Mononuclear cell (primary cell): Measurements from ENCODE around the gene FAM78B. TPM values are rescaled to one million over a fixed set of nuclear protein-coding genes. Genes with fewer than 3 reads are reported as not detected.

Experiments used
- H3K27me3 ChIP-seq: 2 replicates; pipeline ENCODE4 v1.6.0; 2011; ENCODE audit warnings: low read length, control low read depth; ENCODE audit not compliant: insufficient read depth
- H3K4me1 ChIP-seq: 2 replicates; pipeline ENCODE4 v1.5.1; 2011; ENCODE audit warnings: mild to moderate bottlenecking, low read length, control low read depth; ENCODE audit not compliant: insufficient read depth
- H3K4me3 ChIP-seq: 2 replicates; pipeline ENCODE4 v1.5.1; 2011; ENCODE audit warnings: mild to moderate bottlenecking, low read length, moderate library complexity
- H3K9me3 ChIP-seq: 2 replicates; pipeline ENCODE4 v1.5.1; 2011; ENCODE audit warnings: low read depth, mild to moderate bottlenecking, control low read depth, low read length
- total RNA-seq: library from RNA; depleted of rRNA; stranded (reverse); fragments of >200 nt; gene quantifications from one replicate; pipeline ENCODE4 v1.2.3, GENCODE V29; 2012

Gene FAM78B
- total RNA-seq, 1 donor: 0.10 TPM

DNA sequence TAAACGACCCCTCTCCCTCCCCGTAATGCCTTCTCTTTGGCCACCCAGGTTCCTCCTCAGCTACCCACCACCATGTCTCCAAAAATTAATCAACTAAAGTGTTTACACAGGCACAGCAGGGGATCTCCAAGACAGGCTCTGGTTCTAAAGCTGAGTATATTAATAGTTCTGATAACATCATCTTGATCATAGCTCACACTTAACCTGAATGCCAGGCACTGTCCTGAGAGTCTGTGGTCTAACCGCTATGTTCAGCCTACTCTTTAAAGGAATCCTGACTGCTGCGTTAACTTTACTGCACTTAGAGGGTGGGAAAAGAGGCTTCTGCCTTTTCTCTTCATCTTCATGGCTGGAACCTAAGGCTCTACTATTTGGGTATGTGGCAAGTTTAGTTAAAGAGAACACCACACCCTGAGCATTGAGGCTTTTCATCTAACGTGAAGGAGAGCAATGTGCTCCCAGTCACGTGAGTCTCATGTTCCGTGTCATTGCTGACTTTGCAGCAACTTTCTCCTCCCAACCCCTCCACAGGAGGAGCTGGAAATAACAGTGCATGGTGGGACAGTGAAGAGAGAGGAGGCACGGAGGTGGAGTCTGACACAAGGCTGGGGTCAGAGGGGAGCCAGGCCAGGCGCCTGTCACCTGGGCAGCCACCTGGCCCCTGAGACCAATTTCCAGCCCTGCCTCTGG lies 86.4 kb downstream of the FAM78B start:
- Histone ChIP-seq H3K9me3 (no peaks in the 10 kb centered on the region), H3K4me3 (no peak overlapping the region), H3K27me3 (no peaks in the 10 kb centered on the region), H3K4me1 (no peaks in the 10 kb centered on the region)

DNA sequence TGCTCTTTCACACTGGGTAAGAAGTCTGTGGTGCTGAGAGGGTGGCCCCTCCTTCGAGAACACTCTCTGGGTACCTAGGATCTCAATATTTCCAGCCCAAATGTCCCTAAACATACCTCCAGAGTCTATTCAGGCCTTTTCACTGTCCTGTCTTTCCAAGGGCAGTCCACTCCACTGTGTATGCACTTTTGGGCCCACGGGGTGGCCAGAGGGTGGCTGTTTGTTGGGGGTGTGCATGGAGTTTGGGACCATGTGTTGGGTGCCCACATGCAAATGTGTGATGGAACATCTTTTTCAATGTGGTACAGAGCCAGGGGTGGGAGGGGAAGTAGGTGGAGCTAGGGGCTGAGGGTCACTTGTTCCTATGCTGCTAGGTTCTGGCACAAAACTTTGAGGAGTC lies 87.5 kb downstream of the FAM78B start:
- Histone ChIP-seq H3K4me3 (no peak overlapping the region), H3K9me3 (no peaks in the 10 kb centered on the region)

DNA sequence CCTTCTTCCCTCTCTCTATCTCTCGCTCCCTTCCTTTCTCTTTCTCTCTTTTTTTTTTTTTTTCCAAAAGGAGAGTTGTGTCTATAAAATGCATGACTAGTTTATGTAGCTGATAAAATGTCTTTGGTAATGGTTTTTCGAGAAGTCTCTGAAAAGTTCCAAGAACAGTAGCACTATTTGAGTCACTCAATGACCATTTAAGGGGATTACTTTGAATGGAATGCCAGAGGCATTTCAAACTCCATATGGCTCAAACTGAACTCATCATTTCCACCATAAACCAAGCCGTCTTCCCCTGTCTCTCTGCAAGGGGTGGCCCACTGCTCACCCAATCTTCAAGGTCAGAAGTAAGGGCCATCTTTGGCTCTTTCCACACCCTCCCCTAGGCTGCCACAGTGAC lies 93.3 kb downstream of the FAM78B start:
- Histone ChIP-seq H3K27me3 (no peaks in the 10 kb centered on the region), H3K4me1 (no peaks in the 10 kb centered on the region), H3K9me3 (no peaks in the 10 kb centered on the region), H3K4me3 (no peak overlapping the region)

More for the DNA sequence above, 87.5 kb downstream of the FAM78B start:
- Histone ChIP-seq H3K4me1 (no peaks in the 10 kb centered on the region), H3K27me3 (no peaks in the 10 kb centered on the region)

DNA sequence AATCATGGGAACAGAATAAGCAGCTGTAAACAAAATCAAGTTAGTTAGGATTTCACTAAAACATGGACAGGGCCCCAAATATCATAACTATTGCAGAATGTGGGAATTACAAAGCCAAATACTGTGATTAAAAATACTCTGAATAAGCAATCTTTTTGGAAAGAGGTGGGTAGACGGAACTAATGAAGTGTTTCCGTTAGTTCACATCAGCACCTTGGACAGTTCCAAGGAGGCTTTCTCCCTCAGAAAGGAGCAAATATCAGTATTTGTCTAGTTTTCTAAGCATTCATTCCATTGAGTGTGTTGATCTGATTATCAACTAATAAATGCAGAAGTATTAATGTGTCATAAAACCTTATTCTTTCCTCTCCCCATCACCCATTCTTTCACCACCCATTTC lies 97.4 kb downstream of the FAM78B start:
- Histone ChIP-seq H3K27me3 (no peaks in the 10 kb centered on the region), H3K9me3 (no peaks in the 10 kb centered on the region), H3K4me1 (no peaks in the 10 kb centered on the region), H3K4me3 (no peak overlapping the region)

DNA sequence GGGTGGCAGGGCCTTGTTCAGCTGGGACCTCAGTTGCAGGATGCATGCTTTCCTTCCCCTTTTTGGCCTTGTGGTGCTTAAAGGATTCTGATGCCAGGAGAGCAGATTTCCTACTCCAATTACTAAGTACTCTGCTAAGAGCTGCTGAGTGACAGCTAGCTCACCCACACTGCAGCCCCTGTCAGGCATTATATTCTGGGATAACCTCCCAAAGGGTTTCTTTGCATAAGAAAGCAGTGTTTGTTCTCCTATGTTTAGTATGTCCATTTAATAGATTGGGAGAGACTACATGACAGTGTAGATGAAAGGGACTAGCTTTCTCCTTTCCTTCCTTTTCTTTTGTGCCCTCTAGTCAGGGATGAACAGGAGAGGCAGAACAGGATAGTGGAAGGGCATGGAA lies 100.7 kb downstream of the FAM78B start:
- no peaks in the 10 kb centered on the region for H3K9me3 ChIP-seq
- H3K4me1 ChIP-seq: no peaks in the 10 kb centered on the region
- H3K4me3 ChIP-seq: no peak overlapping the region
- H3K27me3 ChIP-seq: no peaks in the 10 kb centered on the region

DNA sequence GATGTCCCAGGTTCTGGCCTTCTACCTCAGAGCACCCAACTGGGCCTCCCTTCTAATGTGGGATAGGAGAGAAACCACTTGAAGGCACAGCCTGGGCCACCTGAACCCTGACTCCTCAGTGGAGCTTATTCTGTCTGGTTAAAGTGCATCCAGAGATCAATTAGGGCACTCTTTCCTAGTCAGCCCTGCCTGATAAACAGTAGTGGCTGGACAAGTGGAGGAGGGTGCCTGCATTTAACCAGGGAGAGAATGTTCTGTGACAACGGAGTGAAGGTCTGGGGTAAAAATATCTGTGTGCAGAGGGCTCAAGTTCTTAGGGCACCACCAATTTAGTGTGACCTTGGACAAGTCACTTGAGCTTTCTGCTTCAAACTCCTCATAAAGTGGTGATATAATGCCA lies 101.8 kb downstream of the FAM78B start:
- H3K4me3 ChIP-seq: no peak overlapping the region
- H3K9me3 ChIP-seq: no peaks in the 10 kb centered on the region
- no peaks in the 10 kb centered on the region for H3K27me3 ChIP-seq
- H3K4me1 ChIP-seq: no peaks in the 10 kb centered on the region

DNA sequence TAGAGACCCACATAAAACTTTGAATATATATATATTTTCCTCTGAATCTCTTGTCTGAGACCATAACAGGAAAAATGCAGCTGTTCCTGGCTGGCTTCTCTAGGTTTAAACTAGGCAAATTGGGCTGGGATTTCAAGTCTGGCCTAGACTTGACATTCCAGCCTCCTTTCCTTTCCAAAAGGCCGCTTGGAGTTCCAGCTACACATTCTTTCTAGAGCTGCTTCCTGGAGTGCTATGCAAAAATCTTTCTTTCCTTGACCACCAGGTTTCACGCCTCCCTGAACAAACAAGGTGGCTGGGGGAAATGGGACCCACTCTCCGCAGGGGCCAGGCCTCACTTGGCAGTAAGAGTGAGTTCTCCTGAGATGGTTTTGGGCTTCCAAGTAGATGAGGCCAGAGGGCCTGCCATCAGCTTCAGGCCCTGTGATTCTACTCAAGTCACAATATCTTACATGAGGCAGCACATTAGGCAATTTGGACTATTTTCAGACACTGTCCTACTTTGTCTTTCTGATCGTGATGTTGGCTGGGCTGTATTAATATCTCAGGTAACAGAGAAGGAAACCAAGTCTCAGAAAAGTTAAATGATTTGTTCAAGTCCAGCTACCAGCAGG lies 102.4 kb downstream of the FAM78B start:
- Histone ChIP-seq H3K27me3 (no peaks in the 10 kb centered on the region), H3K9me3 (no peaks in the 10 kb centered on the region), H3K4me3 (no peak overlapping the region), H3K4me1 (no peaks in the 10 kb centered on the region)

DNA sequence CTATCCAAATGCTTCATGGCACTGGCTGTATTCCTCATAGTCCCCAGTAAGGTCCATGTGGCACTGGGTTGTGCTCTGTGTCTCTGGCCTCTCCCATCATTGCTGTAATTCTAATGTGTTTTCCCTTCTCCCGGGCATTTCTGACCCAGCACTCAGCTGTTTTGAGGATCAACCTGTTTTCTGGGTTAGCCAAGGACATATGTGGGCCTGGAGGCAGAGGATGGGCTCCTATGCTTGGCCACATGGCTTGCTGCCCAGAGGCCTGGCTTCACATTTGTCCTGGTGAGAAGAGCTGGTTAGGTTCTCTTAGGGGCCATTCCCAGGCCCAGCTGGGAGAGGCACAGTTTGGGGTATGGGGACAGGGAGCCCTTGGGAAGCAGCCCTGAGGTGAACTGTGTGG lies 103.1 kb downstream of the FAM78B start:
- Histone ChIP-seq H3K4me1 (no peaks in the 10 kb centered on the region), H3K9me3 (no peaks in the 10 kb centered on the region)

DNA sequence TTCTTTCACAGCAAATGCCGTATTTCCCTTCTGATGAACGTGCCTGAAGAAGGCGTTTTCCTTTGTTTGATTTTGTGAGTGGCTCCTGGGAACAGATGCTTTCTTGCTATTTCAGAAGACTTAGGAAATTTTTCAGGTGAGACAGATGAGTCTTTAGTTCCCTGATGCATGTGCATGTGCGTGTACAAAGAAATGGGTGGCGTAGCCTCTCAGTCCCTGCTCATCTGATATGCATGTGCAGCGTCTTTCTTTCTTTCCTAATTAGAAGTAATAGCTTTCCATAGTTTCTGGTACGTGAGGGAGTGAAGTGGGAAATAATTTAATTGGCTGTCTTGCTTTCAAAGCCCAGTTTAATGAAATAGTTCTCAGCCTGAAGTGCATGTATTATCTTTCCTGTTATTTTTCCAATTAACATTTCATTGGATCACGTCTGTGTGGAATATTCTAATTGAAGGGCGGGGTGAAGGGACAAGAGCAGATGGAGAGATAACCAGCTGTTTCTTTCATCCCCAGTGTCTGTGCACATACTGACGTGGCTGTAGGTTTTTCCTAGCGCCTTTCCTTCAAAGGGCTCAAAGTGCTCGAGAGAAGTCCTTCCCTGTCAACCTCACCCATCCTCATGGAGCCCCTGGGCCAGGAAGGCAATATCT lies 104.3 kb downstream of the FAM78B start:
- no peak overlapping the region for H3K4me3 ChIP-seq
- no peaks in the 10 kb centered on the region for H3K27me3 ChIP-seq
- no peaks in the 10 kb centered on the region for H3K9me3 ChIP-seq
- no peaks in the 10 kb centered on the region for H3K4me1 ChIP-seq

More for the DNA sequence above, 103.1 kb downstream of the FAM78B start:
- H3K27me3 ChIP-seq: no peaks in the 10 kb centered on the region
- H3K4me3 ChIP-seq: no peak overlapping the region

DNA sequence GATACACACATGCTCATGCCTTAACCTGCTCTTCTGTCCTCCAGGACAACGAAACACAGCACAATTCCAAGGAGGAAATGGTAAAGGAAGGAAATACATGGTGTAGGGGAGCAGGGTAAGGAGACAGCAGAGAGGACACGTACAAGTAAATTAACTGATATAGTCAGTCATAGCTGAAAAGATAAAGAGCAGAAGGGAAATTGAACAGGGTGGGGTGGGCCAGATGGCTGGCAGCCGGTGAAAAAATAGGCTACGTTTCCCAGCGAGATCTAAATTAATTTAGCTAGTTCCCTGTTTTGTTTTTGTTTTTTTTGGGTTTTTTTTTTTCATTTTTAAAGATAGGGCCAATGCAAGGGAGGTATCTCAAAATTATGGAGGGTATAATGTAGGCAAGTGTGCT lies 109.2 kb downstream of the FAM78B start:
- Histone ChIP-seq H3K9me3 (no peaks in the 10 kb centered on the region), H3K4me1 (no peaks in the 10 kb centered on the region), H3K27me3 (no peaks in the 10 kb centered on the region), H3K4me3 (no peak overlapping the region)

DNA sequence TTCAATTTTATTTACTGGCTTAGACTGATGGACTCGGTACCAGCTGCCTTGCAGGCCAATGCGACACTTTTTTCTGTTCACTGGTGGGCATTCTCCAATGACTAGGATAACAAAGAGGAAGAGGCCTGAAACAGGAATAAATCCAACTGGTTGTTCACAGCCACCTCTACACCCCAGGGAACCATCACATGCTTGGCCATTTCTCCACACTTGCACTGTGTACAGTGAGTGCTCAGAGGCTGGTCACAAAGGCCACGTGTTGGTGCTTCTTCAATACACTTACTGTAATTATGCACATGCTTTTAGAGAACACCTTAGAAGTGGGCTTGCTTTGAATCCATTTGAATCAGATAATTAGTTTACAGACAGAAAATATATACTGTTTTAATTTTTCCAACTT lies 113.4 kb downstream of the FAM78B start:
- Histone ChIP-seq H3K4me1 (no peaks in the 10 kb centered on the region), H3K9me3 (no peaks in the 10 kb centered on the region), H3K27me3 (no peaks in the 10 kb centered on the region), H3K4me3 (no peak overlapping the region)

DNA sequence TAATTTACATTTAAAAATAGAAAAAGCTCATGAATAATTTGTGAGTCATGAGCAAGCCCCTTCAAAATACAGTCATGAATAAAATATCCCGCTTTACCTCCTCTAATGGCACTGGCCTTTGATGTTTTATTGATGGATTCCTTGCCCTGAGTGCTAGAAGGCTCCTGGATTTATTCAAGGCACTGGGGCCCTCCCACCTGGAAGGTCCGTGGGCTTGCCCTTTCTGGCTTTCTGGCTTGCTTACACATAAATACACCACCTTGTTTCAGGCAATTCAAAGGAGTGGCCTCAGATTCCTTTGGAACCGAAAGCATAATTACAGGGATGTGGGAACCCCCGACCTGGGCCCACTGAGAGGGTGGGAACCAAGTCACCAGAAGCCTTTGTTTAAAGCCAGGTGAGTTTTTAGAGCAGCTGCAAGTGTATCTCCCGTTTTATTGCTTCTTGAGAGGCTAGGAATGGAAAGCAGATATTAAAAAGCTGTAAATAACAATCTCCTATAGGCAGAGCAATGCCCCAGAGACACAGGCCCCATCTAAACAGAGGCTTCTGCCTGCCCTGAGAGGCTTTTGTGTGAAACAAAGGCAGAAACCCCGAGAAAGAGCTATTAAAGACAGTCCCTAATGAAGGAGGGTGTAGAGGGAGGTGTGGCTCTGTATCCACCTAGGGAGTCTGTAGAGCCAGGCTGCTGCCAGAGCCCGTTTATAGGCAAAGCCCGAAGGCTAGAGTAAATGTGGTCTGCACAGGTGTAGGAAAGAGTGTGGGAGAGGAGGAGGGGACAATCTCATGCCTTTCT lies 126.4 kb downstream of the FAM78B start:
- Histone ChIP-seq H3K4me1 (no peaks in the 10 kb centered on the region), H3K9me3 (no peaks in the 10 kb centered on the region), H3K4me3 (no peak overlapping the region), H3K27me3 (no peaks in the 10 kb centered on the region)

DNA sequence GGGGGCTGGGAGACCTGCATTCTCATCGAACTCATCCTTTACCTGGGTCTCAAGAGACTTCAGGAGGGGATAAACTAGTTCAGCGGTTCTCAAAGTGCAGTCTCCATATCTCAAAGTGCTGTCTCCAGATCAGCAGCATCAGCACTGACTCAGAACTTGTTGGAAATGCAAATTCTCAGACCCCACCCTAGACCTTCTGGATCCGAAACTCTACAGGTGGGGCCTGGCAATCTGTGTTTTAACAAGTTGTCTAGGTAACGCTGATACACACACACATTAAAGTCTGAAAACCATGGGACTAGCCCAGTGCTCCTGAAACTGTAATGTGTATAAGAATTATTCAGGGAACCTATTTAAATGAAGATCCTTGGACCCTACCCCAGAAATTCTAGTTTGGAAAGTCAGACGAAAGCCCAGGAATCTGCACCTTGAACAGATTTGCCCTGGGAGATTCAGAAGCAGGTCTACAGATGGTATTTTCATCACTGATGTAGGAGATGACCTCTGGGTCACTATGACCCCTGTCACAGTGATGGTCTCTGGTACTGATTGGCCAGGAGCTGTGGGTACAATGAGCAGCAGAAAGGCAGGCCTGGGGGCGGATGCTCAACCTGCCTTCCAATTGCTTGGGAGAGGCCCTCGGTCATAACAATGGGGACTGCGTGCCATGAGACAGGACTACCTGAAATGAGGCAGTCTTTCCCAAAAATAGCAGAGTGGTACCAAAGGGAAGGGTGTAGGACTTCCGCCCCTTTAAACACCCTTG lies 127.2 kb downstream of the FAM78B start:
- Histone ChIP-seq H3K4me1 (no peaks in the 10 kb centered on the region), H3K9me3 (no peaks in the 10 kb centered on the region), H3K4me3 (no peak overlapping the region), H3K27me3 (no peaks in the 10 kb centered on the region)

DNA sequence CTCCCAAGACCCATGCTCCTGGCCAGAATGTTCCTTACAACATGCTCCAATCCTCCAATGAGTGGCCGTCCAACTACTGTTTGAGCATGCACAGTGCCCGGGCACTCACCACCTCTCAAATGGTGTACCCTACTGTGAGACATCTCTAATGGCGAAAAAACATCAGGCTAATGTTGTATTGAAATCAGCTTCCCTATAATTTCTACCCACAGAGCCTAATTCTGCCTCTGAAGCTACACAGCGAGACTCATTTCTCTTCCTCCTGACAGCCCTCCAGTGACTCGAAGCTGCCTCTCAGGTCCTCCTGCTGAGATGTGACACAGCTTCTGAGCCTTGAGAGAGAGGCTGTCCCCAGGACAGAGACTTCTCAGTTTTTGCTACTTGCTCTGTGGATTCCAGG lies 130.7 kb downstream of the FAM78B start:
- Histone ChIP-seq H3K27me3 (no peaks in the 10 kb centered on the region), H3K9me3 (no peaks in the 10 kb centered on the region), H3K4me3 (no peak overlapping the region), H3K4me1 (no peaks in the 10 kb centered on the region)
